Stimulated activated CD8-positive, alpha-beta memory T cell treated with anti-CD3 and anti-CD28 coated beads, Interleukin-12 subunit alpha, Interleukin-12 subunit beta, amount 100 ng/mL, for 1 hour (primary cell): ENCODE data around the gene ANKRD36C.
"Not testable (repeated sequence)": the region's sequence is repeated elsewhere in the genome, so short reads cannot be mapped to it uniquely, and the experiment has no call there.

Experiments
- DNase-seq: peaks from one replicate; pipeline ENCODE4 v3.0.0-alpha.2; 2020; ENCODE audit warnings: low read depth

ANKRD36C gene

GRCh38 chr2:95991351-95992094, at the start of gene ANKRD36C:
Gene ANKRD36C (minus strand): TSS chr2:95991824. CDS start chr2:95991708, 116 bp downstream.
- not testable (repeated sequence) for DNase-seq

GRCh38 chr2:96035554-96035953, 43.9 kb upstream of the ANKRD36C start:
- DNase-seq: not testable (repeated sequence)

- not testable (repeated sequence) for DNase-seq
Observed at GRCh38 chr2:96034792-96035191, 43.2 kb upstream of the ANKRD36C start, which contains the start of gene GPAT2. Gene GPAT2 (minus strand): TSS chr2:96034916. CDS start chr2:96032359, 2,557 bp downstream.

- DNase-seq: not testable (repeated sequence)
Observed at GRCh38 chr2:96033997-96034396, 42.4 kb upstream of the ANKRD36C start.

- not testable (repeated sequence) for DNase-seq
Observed at GRCh38 chr2:96027725-96028325, 36.2 kb upstream of the ANKRD36C start.

- DNase-seq: not testable (repeated sequence)
Observed at GRCh38 chr2:96025755-96026154, 34.1 kb upstream of the ANKRD36C start.

- DNase-seq: no peak
Observed at GRCh38 chr2:96025194-96025492, 33.5 kb upstream of the ANKRD36C start.

- no peak for DNase-seq
Observed at GRCh38 chr2:96024336-96025193, 32.9 kb upstream of the ANKRD36C start.

- DNase-seq: not testable (repeated sequence)
Observed at GRCh38 chr2:96023701-96024100, 32.1 kb upstream of the ANKRD36C start.

- DNase-seq: peak; percentile 25
Observed at GRCh38 chr2:96022701-96023447, 31.2 kb upstream of the ANKRD36C start.

GRCh38 chr2:96022126-96022525, 30.5 kb upstream of the ANKRD36C start:
- not testable (repeated sequence) for DNase-seq

- DNase-seq: not testable (repeated sequence)
Observed at GRCh38 chr2:96021142-96021541, 29.5 kb upstream of the ANKRD36C start.

GRCh38 chr2:96019909-96020590, 28.4 kb upstream of the ANKRD36C start:
- not testable (repeated sequence) for DNase-seq

- DNase-seq: not testable (repeated sequence)
Observed at GRCh38 chr2:96016321-96016720, 24.7 kb upstream of the ANKRD36C start.

GRCh38 chr2:96012792-96013264, 21.2 kb upstream of the ANKRD36C start:
- not testable (repeated sequence) for DNase-seq

- not testable (repeated sequence) for DNase-seq
Observed at GRCh38 chr2:96012086-96012791, 20.6 kb upstream of the ANKRD36C start.

GRCh38 chr2:96011129-96011455, 19.5 kb upstream of the ANKRD36C start:
- not testable (repeated sequence) for DNase-seq

GRCh38 chr2:96010320-96011128, 18.9 kb upstream of the ANKRD36C start:
- peak; percentile 96 for DNase-seq

- DNase-seq: not testable (repeated sequence)
Observed at GRCh38 chr2:96009833-96010232, 18.2 kb upstream of the ANKRD36C start.

- DNase-seq: not testable (repeated sequence)
Observed at GRCh38 chr2:96008051-96008450, 16.4 kb upstream of the ANKRD36C start.
